Putamen (tissue), 1 donor: Measurements from ENCODE around the gene PPM1H.
"Not testable (repeated sequence)": the region's sequence is repeated elsewhere in the genome, so short reads cannot be mapped to it uniquely, and the experiment has no call there.

ENCODE experiments used
- DNase-seq: peaks from one replicate; pipeline ENCODE4 v3.0.0-alpha.2; 2016; ENCODE audit warnings: low spot score

PPM1H gene

GRCh38 chr12:62834971-62835547 is 99.9 kb downstream of the PPM1H start:
- DNase-seq = no peak

- no peak for DNase-seq
Observed at GRCh38 chr12:62834406-62834805, 100.5 kb downstream of the PPM1H start.

- DNase-seq = no peak
Observed at GRCh38 chr12:62833634-62834033, 101.3 kb downstream of the PPM1H start.

GRCh38 chr12:62832558-62832957 is 102.4 kb downstream of the PPM1H start:
- DNase-seq = no peak

GRCh38 chr12:62832027-62832426 is 102.9 kb downstream of the PPM1H start:
- no peak for DNase-seq

GRCh38 chr12:62827855-62828254 is 107.1 kb downstream of the PPM1H start:
- no peak for DNase-seq

- DNase-seq = no peak
Observed at GRCh38 chr12:62827042-62827441, 107.9 kb downstream of the PPM1H start.

- DNase-seq = peak; percentile 61
Observed at GRCh38 chr12:62817556-62818271, 117.2 kb downstream of the PPM1H start.

GRCh38 chr12:62814243-62814642 is 120.7 kb downstream of the PPM1H start:
- no peak for DNase-seq

GRCh38 chr12:62813031-62813829 is 121.7 kb downstream of the PPM1H start:
- peak; percentile 79 for DNase-seq

- DNase-seq = not testable (repeated sequence)
Observed at GRCh38 chr12:62811481-62811880, 123.5 kb downstream of the PPM1H start.

GRCh38 chr12:62808166-62808879 is 126.6 kb downstream of the PPM1H start:
- DNase-seq = no peak

- no peak for DNase-seq
Observed at GRCh38 chr12:62806893-62807292, 128.1 kb downstream of the PPM1H start.

- DNase-seq = no peak
Observed at GRCh38 chr12:62806244-62806836, 128.6 kb downstream of the PPM1H start.

GRCh38 chr12:62805517-62805916 is 129.4 kb downstream of the PPM1H start:
- no peak for DNase-seq

- no peak for DNase-seq
Observed at GRCh38 chr12:62803756-62804155, 131.2 kb downstream of the PPM1H start.

- DNase-seq = no peak
Observed at GRCh38 chr12:62802984-62803383, 132.0 kb downstream of the PPM1H start.

GRCh38 chr12:62802321-62802720 is 132.6 kb downstream of the PPM1H start:
- no peak for DNase-seq

- no peak for DNase-seq
Observed at GRCh38 chr12:62801796-62802195, 133.2 kb downstream of the PPM1H start.

GRCh38 chr12:62800707-62801400 is 134.1 kb downstream of the PPM1H start:
- no peak for DNase-seq

- no peak for DNase-seq
Observed at GRCh38 chr12:62799766-62800406, 135.1 kb downstream of the PPM1H start.
